ENCODE data around the gene PCDHB5.

The PCDHB5 gene

GRCh38 chr5:141105350-141105749 is 29.7 kb upstream of the PCDHB5 start:
- ChIA-PET POLR2A (no interaction called here), CTCF (no interaction called here)
- Histone ChIP-seq H3K4me3 (ENCODE audit: low read depth, low read length) (no peak overlapping the region), H3K4me1 (ENCODE audit: control insufficient read depth, insufficient read depth, low read length) (no peaks in the 10 kb centered on the region), H3K27ac (ENCODE audit: extremely low read depth, low read depth, low read length) (no peak overlapping the region), H3K9me3 (ENCODE audit: control insufficient read depth, insufficient read depth, low read depth, low read length) (no peaks in the 10 kb centered on the region), H3K36me3 (ENCODE audit: control insufficient read depth in 2 of 2, insufficient read depth in 1 of 2, low read length in 2 of 2) (no peaks in the 10 kb centered on the region)
- TF ChIP-seq ZNF837 (tag by site-specific recombination; IDR thresholded peaks at IDR 0.05) (no peak), KLF7 (tag by site-specific recombination; IDR thresholded peaks at IDR 0.05; ENCODE audit: borderline replicate concordance) (no peak), ZNF449 (tag by site-specific recombination; IDR thresholded peaks at IDR 0.05) (no peak), ZNF366 (tag by site-specific recombination; conservative IDR thresholded peaks at IDR 0.05) (no peak)

- no peak overlapping the region for H3K27ac ChIP-seq (ENCODE audit: extremely low read depth, low read depth, low read length)
- ChIA-PET POLR2A (no interaction called here), CTCF (interaction anchor here (1.3 kb wide), 1 partner anchor 35 kb away, joined by 4 read pairs; no protein-coding TSS in a partner anchor)
Measured at GRCh38 chr5:141119250-141119649, 15.8 kb upstream of the PCDHB5 start.

GRCh38 chr5:141121563-141121962 is 13.4 kb upstream of the PCDHB5 start, which contains the start of gene PCDHB4:
Gene PCDHB4 (plus strand): TSS chr5:141121818. CDS start chr5:141121999, 181 bp downstream.
- Histone ChIP-seq H3K4me3 (ENCODE audit: low read depth, low read length) (no peak within 1 kb of the TSS), H3K36me3 (ENCODE audit: control insufficient read depth in 2 of 2, insufficient read depth in 1 of 2, low read length in 2 of 2) (no peaks in the 10 kb centered on the region), H3K27ac (ENCODE audit: extremely low read depth, low read depth, low read length) (no peak within 1 kb of the TSS), H3K9me3 (ENCODE audit: control insufficient read depth, insufficient read depth, low read depth, low read length) (no peaks in the 10 kb centered on the region), H3K4me1 (ENCODE audit: control insufficient read depth, insufficient read depth, low read length) (no peaks in the 10 kb centered on the region)
- TF ChIP-seq ZFP37 (tag by site-specific recombination; IDR thresholded peaks at IDR 0.05): no peak
- ChIA-PET POLR2A (no interaction called here), CTCF (interaction anchor here (0.8 kb wide), 1 partner anchor 100 kb away, joined by 3 read pairs; no protein-coding TSS in a partner anchor)

More at GRCh38 chr5:141119250-141119649, 15.8 kb upstream of the PCDHB5 start:
- no peaks in the 10 kb centered on the region for H3K4me1 ChIP-seq (ENCODE audit: control insufficient read depth, insufficient read depth, low read length)
- no peak for TF ChIP-seq AEBP2 (tag by site-specific recombination; IDR thresholded peaks at IDR 0.05; ENCODE audit: borderline replicate concordance)
- TF ChIP-seq ZNF623 (tag by site-specific recombination; IDR thresholded peaks at IDR 0.05): no peak
- no peak for TF ChIP-seq KLF9 (tag by site-specific recombination; IDR thresholded peaks at IDR 0.05; ENCODE audit: low read depth)
- TF ChIP-seq ZNF548 (tag by site-specific recombination; IDR thresholded peaks at IDR 0.05): no peak
- no peak for TF ChIP-seq YY1 (tag by site-specific recombination; IDR thresholded peaks at IDR 0.05)
- no peak for TF ChIP-seq ZNF610 (tag by site-specific recombination; IDR thresholded peaks at IDR 0.05; ENCODE audit: borderline replicate concordance)
- no peak for TF ChIP-seq ZNF169 (tag by site-specific recombination; IDR thresholded peaks at IDR 0.05)
- no peak for TF ChIP-seq ZBTB11 (tag by site-specific recombination; conservative IDR thresholded peaks at IDR 0.05; ENCODE audit: low read depth)
- TF ChIP-seq GLIS2 (tag by site-specific recombination; IDR thresholded peaks at IDR 0.05): no peak
- no peak for TF ChIP-seq FEZF1 (tag by site-specific recombination; IDR thresholded peaks at IDR 0.05)
- no peaks in the 10 kb centered on the region for H3K9me3 ChIP-seq (ENCODE audit: control insufficient read depth, insufficient read depth, low read depth, low read length)
- no peak overlapping the region for H3K4me3 ChIP-seq (ENCODE audit: low read depth, low read length)
- no peaks in the 10 kb centered on the region for H3K36me3 ChIP-seq (ENCODE audit: control insufficient read depth in 2 of 2, insufficient read depth in 1 of 2, low read length in 2 of 2)

Measured in HEK293 (cell line).